Measurements from ENCODE around the gene DOCK9. TPM values are rescaled to one million over a fixed set of nuclear protein-coding genes. Genes with fewer than 3 reads are reported as not detected.

The DOCK9 gene
- polyA plus RNA-seq, 1 of the 3 experiments (the other 2 are of a cell fraction) = 16.6 TPM

GRCh38 chr13:98797456-98797855 lies 180.4 kb downstream of the DOCK9 start:
- peaks cover 0 to 13% of the 10 kb centered on the region in 2 experiments for H3K36me3 ChIP-seq (replicated peaks in 1 of 2; ENCODE audit: control insufficient read depth in 1 of 2, insufficient read depth in 2 of 2, low read length in 1 of 2)
- WGBS (ENCODE audit: low lambda C conversion rate) = 98% methylated on average over 6 of the region's 6 CpGs
- TF ChIP-seq, protein P1, sequence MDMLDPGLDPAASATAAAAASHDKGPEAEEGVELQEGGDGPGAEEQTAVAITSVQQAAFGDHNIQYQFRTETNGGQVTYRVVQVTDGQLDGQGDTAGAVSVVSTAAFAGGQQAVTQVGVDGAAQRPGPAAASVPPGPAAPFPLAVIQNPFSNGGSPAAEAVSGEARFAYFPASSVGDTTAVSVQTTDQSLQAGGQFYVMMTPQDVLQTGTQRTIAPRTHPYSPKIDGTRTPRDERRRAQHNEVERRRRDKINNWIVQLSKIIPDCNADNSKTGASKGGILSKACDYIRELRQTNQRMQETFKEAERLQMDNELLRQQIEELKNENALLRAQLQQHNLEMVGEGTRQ (IDR thresholded peaks at IDR 0.05; ENCODE audit: borderline replicate concordance, low read depth, low read length) = no peak
- no peak for TF ChIP-seq CHD2 (IDR thresholded peaks at IDR 0.05; ENCODE audit: low read length, partially characterized antibody)
- TF ChIP-seq YY1 (IDR thresholded peaks at IDR 0.05; ENCODE audit: low read depth) = no peak
- TF ChIP-seq, protein P2, sequence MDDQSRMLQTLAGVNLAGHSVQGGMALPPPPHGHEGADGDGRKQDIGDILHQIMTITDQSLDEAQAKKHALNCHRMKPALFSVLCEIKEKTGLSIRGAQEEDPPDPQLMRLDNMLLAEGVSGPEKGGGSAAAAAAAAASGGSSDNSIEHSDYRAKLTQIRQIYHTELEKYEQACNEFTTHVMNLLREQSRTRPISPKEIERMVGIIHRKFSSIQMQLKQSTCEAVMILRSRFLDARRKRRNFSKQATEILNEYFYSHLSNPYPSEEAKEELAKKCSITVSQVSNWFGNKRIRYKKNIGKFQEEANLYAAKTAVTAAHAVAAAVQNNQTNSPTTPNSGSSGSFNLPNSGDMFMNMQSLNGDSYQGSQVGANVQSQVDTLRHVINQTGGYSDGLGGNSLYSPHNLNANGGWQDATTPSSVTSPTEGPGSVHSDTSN (IDR thresholded peaks at IDR 0.05) = no peak
- no peak for TF ChIP-seq FOSL2 (IDR thresholded peaks at IDR 0.05; ENCODE audit: borderline replicate concordance, low read depth)
- no peaks in the 10 kb centered on the region for H3F3A ChIP-seq (replicated peaks; ENCODE audit: insufficient read depth)
- no peaks in the 10 kb centered on the region for H3K27me3 ChIP-seq (ENCODE audit: insufficient read depth)
- ChIA-PET CTCF (interaction anchor here (1.0 to 1.6 kb wide), 2 partner anchors 25 to 38 kb away, joined by 3 to 5 read pairs; no protein-coding TSS in a partner anchor), POLR2A (no interaction called here)
- no peak overlapping the region for H3K4me3 ChIP-seq (ENCODE audit: low read depth in 2 of 2, low read length in 1 of 2)
- no peaks in the 10 kb centered on the region for H3K9me2 ChIP-seq
- no peaks in the 10 kb centered on the region for H4K20me1 ChIP-seq (ENCODE audit: insufficient read depth)
- H3K27ac ChIP-seq (ENCODE audit: low read depth in 2 of 2, low read length in 1 of 2) = no peak overlapping the region
- H3K9ac ChIP-seq = no peak overlapping the region
- H3K4me2 ChIP-seq = no peak overlapping the region
- no peak overlapping the region for H2AFZ ChIP-seq (ENCODE audit: low read depth)
- DNase-seq = no peak
- H3K4me1 ChIP-seq (ENCODE audit: control insufficient read depth in 1 of 2, insufficient read depth in 2 of 2, low read depth in 1 of 2, low read length in 1 of 2) = peaks cover 0 to 26% of the 10 kb centered on the region in 2 experiments; a peak in 2 of 4 replicates
- H3K9me3 ChIP-seq = no peaks in the 10 kb centered on the region
- H3K79me2 ChIP-seq (ENCODE audit: insufficient read depth) = no peaks in the 10 kb centered on the region

DNA sequence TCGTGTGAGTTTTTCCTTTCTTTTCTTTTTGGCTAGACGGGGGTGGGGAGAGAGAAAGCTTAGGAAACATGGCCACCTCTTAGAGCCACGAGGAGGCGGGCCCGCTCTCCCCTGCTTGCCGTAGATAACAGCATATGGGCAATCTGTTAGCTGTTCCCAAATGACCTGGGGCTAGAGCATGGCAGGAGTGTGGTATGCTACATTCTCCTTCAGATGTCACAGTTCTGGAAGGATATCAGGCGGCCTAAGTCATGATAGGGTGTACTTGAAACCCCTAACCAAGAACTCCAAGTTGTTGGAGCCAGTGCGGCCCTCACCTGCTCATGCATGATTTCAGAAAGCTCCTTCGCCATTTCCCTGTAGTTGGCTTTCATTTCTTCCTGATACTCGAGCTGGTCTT lies 181.1 kb downstream of the DOCK9 start:
- Histone ChIP-seq H3K79me2 (ENCODE audit: insufficient read depth) (no peaks in the 10 kb centered on the region), H3K9me3 (no peaks in the 10 kb centered on the region), H3K36me3 (replicated peaks in 1 of 2; ENCODE audit: control insufficient read depth in 1 of 2, insufficient read depth in 2 of 2, low read length in 1 of 2) (peaks cover 0 to 13% of the 10 kb centered on the region in 2 experiments), H4K20me1 (ENCODE audit: insufficient read depth) (no peaks in the 10 kb centered on the region), H3K27ac (ENCODE audit: low read depth in 2 of 2, low read length in 1 of 2) (no peak overlapping the region), H3F3A (replicated peaks; ENCODE audit: insufficient read depth) (no peaks in the 10 kb centered on the region), H3K4me3 (ENCODE audit: low read depth in 2 of 2, low read length in 1 of 2) (no peak overlapping the region), H3K9me2 (no peaks in the 10 kb centered on the region), H2AFZ (ENCODE audit: low read depth) (no peak overlapping the region), H3K4me2 (no peak overlapping the region), H3K9ac (no peak overlapping the region), H3K4me1 (ENCODE audit: control insufficient read depth in 1 of 2, insufficient read depth in 2 of 2, low read depth in 1 of 2, low read length in 1 of 2) (peaks cover 0 to 19% of the 10 kb centered on the region in 2 experiments; a peak in 2 of 4 replicates), H3K27me3 (ENCODE audit: insufficient read depth) (no peaks in the 10 kb centered on the region)
- WGBS (ENCODE audit: low lambda C conversion rate) = 91% methylated on average over 10 of the region's 10 CpGs
- POLR2A ChIA-PET = no interaction called here
- TF ChIP-seq GATA2 (CRISPR knock-in tag; IDR thresholded peaks at IDR 0.05) = no peak
- no peak for TF ChIP-seq EP300 (IDR thresholded peaks at IDR 0.05; ENCODE audit: borderline replicate concordance in 1 of 2, low read depth in 1 of 2, low read length in 1 of 2)
- TF ChIP-seq YY1 (IDR thresholded peaks at IDR 0.05; ENCODE audit: low read depth) = no peak
- no peak for TF ChIP-seq ZBTB33 (IDR thresholded peaks at IDR 0.05; ENCODE audit: borderline replicate concordance, low read depth)
- TF ChIP-seq, protein P1 (IDR thresholded peaks at IDR 0.05; ENCODE audit: borderline replicate concordance, low read depth, low read length) = no peak
- no peak for TF ChIP-seq FOSL2 (IDR thresholded peaks at IDR 0.05; ENCODE audit: borderline replicate concordance, low read depth)
- no peak for TF ChIP-seq EZH2phosphoT487 (IDR thresholded peaks at IDR 0.05; ENCODE audit: borderline replicate concordance, low read depth)
- no peak for TF ChIP-seq SIN3A (IDR thresholded peaks at IDR 0.05; ENCODE audit: borderline replicate concordance, low read depth, low read length)
- TF ChIP-seq CHD2 (IDR thresholded peaks at IDR 0.05; ENCODE audit: low read length, partially characterized antibody) = no peak
- no peak for TF ChIP-seq RAD21 (IDR thresholded peaks at IDR 0.05; ENCODE audit: low read length)
- peak; percentile 41 for DNase-seq
- CTCF ChIA-PET = no interaction called here

Data from SK-N-SH (cell line).